Tibial artery (tissue), 4 donors: ENCODE measurements around the gene OTOP2.

Experiments
- DNase-seq, 2 donors: peaks; one replicate each; pipeline ENCODE4 v3.0.0-alpha.2; 2019
- H3K27ac ChIP-seq, 2 donors: fragments of 200-600 bp; sonication (generic) in 1 of 2; 1 replicate in 1 of 2; 2 replicates in 1 of 2; pipeline ENCODE4 v1.5.1; 2018 to 2019; ENCODE audit warnings: mild to moderate bottlenecking in 1 of 2
- H3K27me3 ChIP-seq, 2 donors: fragments of 200-600 bp; sonication (generic) in 1 of 2; one replicate each; pipeline versions ENCODE4 v1.5.1 to v1.6.0; 2016 to 2019
- H3K36me3 ChIP-seq, 3 donors: fragments of 200-600 bp; sonication (generic) in 2 of 3; one replicate each; pipeline ENCODE4 v1.5.1; 2016 to 2019; ENCODE audit warnings: mild to moderate bottlenecking in 2 of 3
- H3K4me1 ChIP-seq, 4 donors: fragments of 200-600 bp; sonication (generic) in 2 of 4; 1 replicate in 3 of 4; 2 replicates in 1 of 4; pipeline ENCODE4 v1.5.1; 2016 to 2019
- H3K4me3 ChIP-seq, 2 donors: fragments of 200-600 bp; sonication (generic) in 1 of 2; 1 replicate in 1 of 2; 2 replicates in 1 of 2; pipeline ENCODE4 v1.5.1; 2018 to 2019; ENCODE audit warnings: mild to moderate bottlenecking in 2 of 2
- H3K9me3 ChIP-seq, 3 donors: fragments of 200-600 bp; sonication (generic) in 1 of 3; one replicate each; pipeline ENCODE4 v1.5.1; 2016 to 2019
- intact Hi-C: fragments of 100-400 bp; cut with DNase I; formaldehyde crosslinking; loops from one replicate; pipeline ENCODE4 v1.15.0; 2023; ENCODE audit warnings: low total_unique reads
- TF ChIP-seq, protein P1 (sequence below), 2 experiments: fragments of 200-600 bp in 1 of 2; fragments of 450-650 bp in 1 of 2; IDR thresholded peaks; one replicate each; pipeline ENCODE4 v1.5.1; 2017 to 2019; ENCODE audit warnings: antibody characterized with exemption in 2 of 2, mild to moderate bottlenecking in 1 of 2, moderate library complexity in 1 of 2

Gene OTOP2

DNA sequence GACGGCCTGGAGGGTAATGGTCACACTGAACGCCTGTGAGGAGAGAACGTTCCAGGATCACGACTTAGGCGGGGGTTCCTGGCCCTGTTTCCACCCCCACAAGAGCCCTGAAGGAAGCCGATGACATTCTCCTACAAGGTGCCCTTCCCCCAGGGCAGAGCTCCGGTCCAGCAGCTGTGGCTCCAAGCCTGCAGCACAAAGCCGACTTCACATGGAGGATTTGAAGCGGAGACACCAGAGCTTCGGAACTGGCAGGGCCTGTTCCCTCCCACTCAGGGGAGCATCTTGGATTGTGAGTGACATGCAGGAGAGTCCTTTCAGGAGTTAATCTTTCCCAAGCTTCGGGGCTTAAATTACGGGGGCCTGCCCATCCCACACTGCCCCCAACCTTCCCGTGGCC, 35.6 kb upstream of the OTOP2 start:
- Histone ChIP-seq H3K4me3 (no peak overlapping the region), H3K27ac (no peak overlapping the region), H3K9me3 (no peaks in the 10 kb centered on the region), H3K36me3 (no peaks in the 10 kb centered on the region), H3K4me1 (peaks cover 0 to 8% (median 6%) of the 10 kb centered on the region in 4 donors), H3K27me3 (peaks cover 0 to 64% of the 10 kb centered on the region in 2 donors)
- intact Hi-C loops = no loop called here
- DNase-seq = no peak
- TF ChIP-seq, protein P1, sequence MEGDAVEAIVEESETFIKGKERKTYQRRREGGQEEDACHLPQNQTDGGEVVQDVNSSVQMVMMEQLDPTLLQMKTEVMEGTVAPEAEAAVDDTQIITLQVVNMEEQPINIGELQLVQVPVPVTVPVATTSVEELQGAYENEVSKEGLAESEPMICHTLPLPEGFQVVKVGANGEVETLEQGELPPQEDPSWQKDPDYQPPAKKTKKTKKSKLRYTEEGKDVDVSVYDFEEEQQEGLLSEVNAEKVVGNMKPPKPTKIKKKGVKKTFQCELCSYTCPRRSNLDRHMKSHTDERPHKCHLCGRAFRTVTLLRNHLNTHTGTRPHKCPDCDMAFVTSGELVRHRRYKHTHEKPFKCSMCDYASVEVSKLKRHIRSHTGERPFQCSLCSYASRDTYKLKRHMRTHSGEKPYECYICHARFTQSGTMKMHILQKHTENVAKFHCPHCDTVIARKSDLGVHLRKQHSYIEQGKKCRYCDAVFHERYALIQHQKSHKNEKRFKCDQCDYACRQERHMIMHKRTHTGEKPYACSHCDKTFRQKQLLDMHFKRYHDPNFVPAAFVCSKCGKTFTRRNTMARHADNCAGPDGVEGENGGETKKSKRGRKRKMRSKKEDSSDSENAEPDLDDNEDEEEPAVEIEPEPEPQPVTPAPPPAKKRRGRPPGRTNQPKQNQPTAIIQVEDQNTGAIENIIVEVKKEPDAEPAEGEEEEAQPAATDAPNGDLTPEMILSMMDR (IDR thresholded peaks at IDR 0.05) = no peak

- peaks cover 0 to 13% (median 10%) of the 10 kb centered on the region in 4 donors for H3K4me1 ChIP-seq
- H3K36me3 ChIP-seq = no peaks in the 10 kb centered on the region
- no peaks in the 10 kb centered on the region for H3K9me3 ChIP-seq
Observed at GRCh38 chr17:74890554-74890953, 33.5 kb upstream of the OTOP2 start.

GRCh38 chr17:74892013-74892841, 31.8 kb upstream of the OTOP2 start:
- Histone ChIP-seq H3K4me1 (peaks cover 0 to 13% (median 10%) of the 10 kb centered on the region in 4 donors), H3K27me3 (peaks cover 0 to 80% of the 10 kb centered on the region in 2 donors), H3K36me3 (no peaks in the 10 kb centered on the region), H3K9me3 (no peaks in the 10 kb centered on the region), H3K4me3 (no peak overlapping the region), H3K27ac (no peak overlapping the region)
- TF ChIP-seq, protein P1 (IDR thresholded peaks at IDR 0.05) = no peak
- DNase-seq = no peak
- intact Hi-C loops = no loop called here

More at GRCh38 chr17:74890554-74890953, 33.5 kb upstream of the OTOP2 start:
- Histone ChIP-seq H3K4me3 (no peak overlapping the region), H3K27ac (no peak overlapping the region), H3K27me3 (peaks cover 0 to 70% of the 10 kb centered on the region in 2 donors)
- no peak for DNase-seq
- TF ChIP-seq, protein P1 (IDR thresholded peaks at IDR 0.05) = no peak
- intact Hi-C loops = no loop called here

GRCh38 chr17:74892974-74893911, 30.8 kb upstream of the OTOP2 start, which contains the start of gene FADS6:
Gene FADS6, minus strand, starts transcription at chr17:74893633. Its CDS starts 38 bp downstream, at chr17:74893595.
- Histone ChIP-seq H3K27ac (no peak within 1 kb of the TSS), H3K36me3 (no peaks in the 10 kb centered on the region), H3K9me3 (no peaks in the 10 kb centered on the region), H3K4me1 (peaks cover 0 to 13% (median 10%) of the 10 kb centered on the region in 4 donors), H3K4me3 (peak within 1 kb of the TSS; percentile 17 to 40), H3K27me3 (peaks cover 0 to 78% of the 10 kb centered on the region in 2 donors)
- intact Hi-C loops = no loop called here
- TF ChIP-seq, protein P1 (IDR thresholded peaks at IDR 0.05) = no peak
- no peak for DNase-seq

- H3K9me3 ChIP-seq = no peaks in the 10 kb centered on the region
- intact Hi-C loops = no loop called here
- no peak for DNase-seq
- H3K36me3 ChIP-seq = no peaks in the 10 kb centered on the region
- peaks cover 0 to 13% (median 10%) of the 10 kb centered on the region in 4 donors for H3K4me1 ChIP-seq
- TF ChIP-seq, protein P1 (IDR thresholded peaks at IDR 0.05) = no peak
- H3K27me3 ChIP-seq = peaks cover 0 to 74% of the 10 kb centered on the region in 2 donors
- peak overlapping the region in 1 of 2 donors; percentile 40 for H3K4me3 ChIP-seq
- no peak overlapping the region for H3K27ac ChIP-seq
Observed at GRCh38 chr17:74893936-74894671, 30.0 kb upstream of the OTOP2 start.
